ENCODE results near the gene CPLX1.
"Not testable (repeated sequence)": the region's sequence is repeated elsewhere in the genome, so short reads cannot be mapped to it uniquely, and the experiment has no call there.

Gene CPLX1

GRCh38 chr4:820230-821172 lies 5.4 kb downstream of the CPLX1 start:
- no peak for DNase-seq (ENCODE audit: low read depth in 2 of 2)

GRCh38 chr4:819401-820229 lies 6.3 kb downstream of the CPLX1 start:
- DNase-seq (ENCODE audit: low read depth in 2 of 2) = no peak

DNA sequence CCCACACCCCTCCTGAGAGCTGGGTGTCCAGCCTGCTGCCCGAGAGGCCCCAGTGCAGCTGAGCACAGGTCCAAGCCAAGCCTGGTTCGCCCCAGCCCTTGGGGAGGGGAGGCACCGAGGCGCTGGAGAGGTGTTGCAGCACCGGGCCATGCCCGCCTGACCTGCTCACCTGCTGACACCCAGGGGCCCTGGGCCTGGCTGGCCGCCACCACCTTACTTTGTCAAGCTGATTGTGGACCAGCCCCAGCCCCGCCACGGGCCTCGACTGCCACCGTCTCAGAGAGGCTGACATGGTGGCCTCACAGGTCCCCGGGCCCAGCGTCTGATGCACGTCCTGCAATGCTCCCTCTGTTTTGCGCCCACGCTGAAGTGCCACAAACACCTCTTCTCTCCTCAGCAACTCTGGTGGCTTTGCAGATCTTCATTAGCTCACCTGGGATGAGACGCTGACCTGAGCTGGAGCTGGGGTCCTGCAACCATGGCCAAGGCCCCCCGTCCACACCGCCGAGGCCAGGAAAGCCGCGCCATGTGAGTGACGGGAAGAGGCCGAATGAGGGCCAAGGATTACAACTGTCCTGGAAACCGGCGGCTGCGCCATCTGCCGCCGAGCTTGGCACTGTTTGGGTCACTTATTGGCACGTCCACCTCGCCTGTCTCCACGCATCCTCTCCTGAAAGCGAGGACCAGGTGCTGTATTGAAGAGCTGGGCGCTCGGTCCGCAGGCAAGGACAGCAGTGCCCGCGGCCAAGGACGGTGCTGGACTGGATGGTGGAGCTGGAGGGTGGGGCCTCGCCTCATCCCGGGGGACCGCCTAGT lies 7.6 kb downstream of the CPLX1 start:
- no peak for DNase-seq (ENCODE audit: low read depth in 2 of 2)

GRCh38 chr4:815464-816146 lies 10.3 kb downstream of the CPLX1 start:
- no peak for DNase-seq (ENCODE audit: low read depth in 2 of 2)

DNA sequence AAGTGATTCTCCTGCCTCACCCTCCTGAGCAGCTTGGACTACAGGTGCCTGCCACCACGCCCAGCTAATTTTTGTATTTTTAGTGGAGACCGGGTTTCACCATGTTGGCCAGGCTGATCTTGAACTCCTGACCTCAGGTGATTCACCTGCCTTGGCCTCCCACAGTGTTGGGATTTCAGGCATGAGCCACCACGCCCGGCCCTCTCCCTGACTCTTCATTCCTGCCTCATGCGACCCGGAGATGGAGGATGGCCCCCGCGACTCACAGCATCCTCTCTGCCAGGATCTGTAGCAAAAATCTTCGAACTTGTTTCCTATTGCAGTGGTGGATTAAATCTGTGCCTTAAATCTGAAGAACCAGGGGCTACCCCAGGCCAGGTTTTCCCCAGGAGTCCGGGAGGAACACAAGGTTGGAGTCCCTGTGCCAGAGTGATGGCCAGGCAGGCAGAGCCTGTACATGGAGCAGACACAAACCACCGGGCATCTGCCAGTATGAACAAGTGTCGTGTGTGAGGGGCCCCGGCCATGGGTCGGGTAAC lies 11.5 kb downstream of the CPLX1 start:
- no peak for DNase-seq (ENCODE audit: low read depth in 2 of 2)

- no peak for DNase-seq (ENCODE audit: low read depth in 2 of 2)
Observed at GRCh38 chr4:813900-814299, 12.0 kb downstream of the CPLX1 start.

DNA sequence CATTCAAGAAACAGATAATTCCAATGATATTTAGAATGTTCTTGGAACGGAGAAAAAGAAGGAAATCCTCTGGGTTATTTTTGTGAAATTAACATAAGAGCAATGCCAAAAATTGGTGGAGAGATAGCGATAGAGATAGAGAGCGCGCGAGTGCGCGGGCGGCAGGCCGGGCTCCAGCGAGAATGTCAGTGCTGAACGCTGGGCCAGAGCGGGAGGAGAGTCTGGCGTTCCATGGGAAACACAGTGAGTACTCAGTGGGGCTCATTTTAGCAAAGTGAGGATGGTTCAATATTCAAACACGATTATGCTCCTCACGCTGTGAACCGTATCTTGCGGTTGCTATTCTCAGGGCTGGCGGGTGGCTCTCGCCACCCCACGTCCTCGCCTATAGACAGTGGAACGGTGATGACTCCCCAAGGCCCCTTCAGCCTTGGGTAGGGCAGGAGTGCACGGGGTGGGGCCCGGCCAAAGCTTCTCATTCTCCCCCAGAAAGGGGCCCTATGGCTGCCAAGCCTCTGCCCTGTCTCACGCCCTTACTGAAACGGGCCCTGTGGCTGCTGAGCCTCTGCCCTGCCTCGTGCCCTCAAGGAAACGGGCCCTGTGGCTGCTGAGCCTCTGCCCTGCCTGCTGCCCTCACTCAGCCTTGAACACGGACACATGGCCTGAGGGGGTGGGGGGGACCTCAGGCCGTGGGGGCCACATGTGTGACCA lies 16.9 kb downstream of the CPLX1 start:
- no peak for DNase-seq (ENCODE audit: low read depth in 2 of 2)

DNA sequence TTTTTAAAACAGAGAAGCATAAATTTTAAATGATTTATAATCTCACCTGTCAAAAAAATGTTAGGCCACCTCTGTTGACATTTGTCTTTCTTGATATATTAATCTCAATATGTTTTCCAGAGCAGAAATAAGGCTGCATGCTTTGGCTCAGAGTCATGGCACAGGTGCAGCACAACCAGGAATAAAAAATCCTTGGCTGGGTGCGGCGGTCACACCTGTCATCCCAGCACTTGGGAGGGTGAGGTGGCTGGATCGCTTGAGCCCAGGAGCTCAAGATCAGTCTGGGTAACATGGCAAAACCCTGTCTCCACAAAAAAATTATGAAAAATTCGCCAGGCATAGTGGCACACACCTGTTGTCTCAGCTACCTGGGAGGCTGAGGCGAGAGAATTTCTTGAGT lies 18.1 kb downstream of the CPLX1 start:
- DNase-seq (ENCODE audit: low read depth in 2 of 2) = no peak

- not testable (repeated sequence) for DNase-seq (ENCODE audit: low read depth in 2 of 2)
Observed at GRCh38 chr4:806979-807378, 18.9 kb downstream of the CPLX1 start.

DNA sequence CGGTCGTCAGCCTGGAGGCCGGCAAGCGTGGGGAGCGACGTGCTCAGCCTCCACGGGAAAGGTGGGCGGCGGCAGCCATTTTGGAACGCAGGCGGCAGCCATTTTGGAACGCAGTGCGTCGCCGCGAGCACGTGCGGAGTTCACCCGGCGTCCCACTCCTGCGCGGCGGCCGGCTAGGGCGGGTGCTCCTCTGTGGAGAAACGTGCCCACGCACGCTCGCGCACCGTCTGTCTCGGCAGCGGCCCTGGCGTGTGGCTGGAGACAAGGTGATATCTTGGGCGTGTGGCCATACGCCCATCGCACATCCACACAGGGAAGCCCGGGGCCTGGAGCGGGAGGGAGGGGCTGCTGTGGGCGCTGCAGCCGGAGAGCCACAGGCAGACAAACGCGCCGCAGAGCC lies 21.1 kb downstream of the CPLX1 start:
- no peak for DNase-seq (ENCODE audit: low read depth in 2 of 2)

GRCh38 chr4:803884-804283 lies 22.0 kb downstream of the CPLX1 start:
- no peak for DNase-seq (ENCODE audit: low read depth in 2 of 2)

GRCh38 chr4:801436-802124 lies 24.3 kb downstream of the CPLX1 start:
- DNase-seq (ENCODE audit: low read depth in 2 of 2) = no peak

GRCh38 chr4:797066-797465 lies 28.9 kb downstream of the CPLX1 start:
- no peak for DNase-seq (ENCODE audit: low read depth in 2 of 2)

DNA sequence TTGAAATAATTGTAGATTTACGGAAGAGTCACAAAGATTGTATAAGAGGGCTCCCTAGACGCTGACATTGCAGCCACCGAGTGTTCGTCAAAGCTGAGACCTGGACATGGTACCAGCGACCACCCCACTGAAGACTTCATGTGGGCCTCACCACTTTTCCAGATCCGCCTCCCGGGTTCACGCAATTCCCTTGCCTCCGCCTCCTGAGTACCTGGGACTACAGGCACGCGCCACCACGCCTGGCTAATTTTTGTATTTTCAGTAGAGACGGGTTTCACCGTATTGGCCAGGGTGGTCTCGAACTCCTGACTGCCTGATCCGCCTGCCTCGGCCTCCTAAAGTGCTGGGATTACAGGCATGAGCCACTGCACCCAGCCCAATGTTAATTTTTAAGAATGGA lies 29.7 kb downstream of the CPLX1 start:
- DNase-seq (ENCODE audit: low read depth in 2 of 2) = no peak

GRCh38 chr4:795726-796119 lies 30.2 kb downstream of the CPLX1 start:
- no peak for DNase-seq (ENCODE audit: low read depth in 2 of 2)

- DNase-seq (ENCODE audit: low read depth in 2 of 2) = no peak
Observed at GRCh38 chr4:794900-795725, 30.8 kb downstream of the CPLX1 start.

DNA sequence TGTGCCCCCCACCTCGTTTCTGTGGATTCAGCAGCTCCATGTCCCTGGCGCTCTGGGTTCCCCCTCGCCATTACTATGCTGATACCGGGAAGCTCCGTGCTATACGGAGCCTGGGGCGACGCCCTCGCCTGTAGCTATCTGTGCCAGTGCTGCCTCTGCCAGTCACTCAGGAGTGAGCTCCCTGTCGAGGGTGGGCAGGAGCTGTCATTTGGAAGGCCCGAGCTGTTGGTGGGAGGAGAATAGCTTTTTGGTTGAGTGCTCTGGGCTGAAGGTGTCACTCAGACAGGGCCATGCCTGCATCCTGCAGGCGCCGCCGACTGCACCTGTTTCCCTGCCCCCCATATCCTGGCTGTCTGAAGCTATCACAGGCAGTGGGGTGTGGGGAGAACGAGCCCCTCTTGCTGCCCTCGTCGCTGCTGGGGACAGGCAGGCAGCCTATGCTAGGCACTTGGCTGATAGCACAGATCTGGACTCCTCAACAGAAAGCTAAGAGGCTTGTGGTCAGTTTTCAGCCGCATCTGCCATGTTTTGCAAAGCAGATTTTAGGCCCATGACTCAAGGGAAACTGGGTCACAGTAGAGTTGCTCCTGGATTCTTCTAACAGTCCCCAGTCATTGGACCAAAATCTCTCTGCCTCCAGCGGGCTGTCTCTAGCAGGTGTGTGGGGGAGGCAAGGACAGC lies 31.8 kb downstream of the CPLX1 start:
- DNase-seq (ENCODE audit: low read depth in 2 of 2) = no peak

DNA sequence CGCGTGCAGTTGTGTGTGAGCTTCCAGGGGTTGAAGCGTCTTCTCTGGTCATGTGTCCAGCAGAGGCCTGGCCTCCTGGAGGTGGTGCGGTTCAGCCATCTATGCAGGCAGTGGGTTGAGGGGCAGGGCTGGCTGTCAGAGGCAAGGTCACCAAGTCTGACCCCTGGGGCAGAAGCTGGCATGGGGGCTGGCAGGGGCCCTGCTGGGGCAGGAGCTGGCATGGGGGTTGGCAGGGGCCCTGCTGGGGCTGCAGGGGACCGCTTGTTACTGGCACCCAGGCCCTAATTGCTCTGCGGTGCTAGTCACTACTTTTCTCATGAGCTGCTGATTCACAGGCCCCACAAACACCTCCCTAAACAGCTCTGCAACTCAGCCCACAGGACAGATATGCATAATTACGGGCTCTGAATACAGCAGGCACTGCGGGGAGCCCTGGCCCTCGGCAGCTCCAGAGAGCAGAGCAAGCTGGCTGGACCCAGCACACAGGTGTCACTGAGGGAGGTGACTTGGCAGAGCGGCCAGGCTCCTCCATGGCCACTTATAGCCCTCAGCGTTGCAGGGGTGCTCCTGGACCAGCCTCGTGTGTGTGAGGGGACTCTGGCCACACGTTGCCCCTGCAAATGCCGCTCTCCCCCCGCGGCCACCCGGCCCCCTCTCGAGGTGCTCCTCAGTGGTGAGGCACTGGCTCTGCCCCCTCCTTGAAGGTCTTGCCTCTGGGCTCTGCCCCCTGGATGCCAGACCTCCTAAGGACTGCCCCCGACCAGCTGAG lies 32.7 kb downstream of the CPLX1 start:
- DNase-seq (ENCODE audit: low read depth in 2 of 2) = no peak
